ENCODE data around the gene ARHGAP27.

The ARHGAP27 gene

GRCh38 chr17:45430738-45431530 lies 1.7 kb downstream of the ARHGAP27 start:
- no peak for DNase-seq (ENCODE audit: low read depth)

GRCh38 chr17:45430006-45430737 lies 2.5 kb downstream of the ARHGAP27 start:
- DNase-seq (ENCODE audit: low read depth): no peak

- no peak for DNase-seq (ENCODE audit: low read depth)
Observed at GRCh38 chr17:45429339-45430005, 3.2 kb downstream of the ARHGAP27 start.

- DNase-seq (ENCODE audit: low read depth): no peak
Observed at GRCh38 chr17:45428931-45429338, 3.7 kb downstream of the ARHGAP27 start.

GRCh38 chr17:45428050-45428617 lies 4.5 kb downstream of the ARHGAP27 start:
- peak; percentile 73 for DNase-seq (ENCODE audit: low read depth)

- DNase-seq (ENCODE audit: low read depth): no peak
Observed at GRCh38 chr17:45427181-45427835, 5.4 kb downstream of the ARHGAP27 start.

GRCh38 chr17:45426561-45426960 lies 6.1 kb downstream of the ARHGAP27 start:
- no peak for DNase-seq (ENCODE audit: low read depth)

- no peak for DNase-seq (ENCODE audit: low read depth)
Observed at GRCh38 chr17:45425984-45426413, 6.7 kb downstream of the ARHGAP27 start.

- DNase-seq (ENCODE audit: low read depth): no peak
Observed at GRCh38 chr17:45425125-45425983, 7.3 kb downstream of the ARHGAP27 start.

GRCh38 chr17:45424769-45425124 lies 7.9 kb downstream of the ARHGAP27 start:
- DNase-seq (ENCODE audit: low read depth): no peak

- DNase-seq (ENCODE audit: low read depth): no peak
Observed at GRCh38 chr17:45423975-45424335, 8.7 kb downstream of the ARHGAP27 start.

- DNase-seq (ENCODE audit: low read depth): no peak
Observed at GRCh38 chr17:45423304-45423974, 9.2 kb downstream of the ARHGAP27 start.

- DNase-seq (ENCODE audit: low read depth): no peak
Observed at GRCh38 chr17:45414990-45415881, 17.4 kb downstream of the ARHGAP27 start.

- no peak for DNase-seq (ENCODE audit: low read depth)
Observed at GRCh38 chr17:45413498-45413923, 19.2 kb downstream of the ARHGAP27 start.

- DNase-seq (ENCODE audit: low read depth): no peak
Observed at GRCh38 chr17:45411348-45412105, 21.1 kb downstream of the ARHGAP27 start.

- DNase-seq (ENCODE audit: low read depth): peak; percentile 40
Observed at GRCh38 chr17:45410144-45411091, 22.3 kb downstream of the ARHGAP27 start.

GRCh38 chr17:45409659-45410076 lies 23.0 kb downstream of the ARHGAP27 start:
- no peak for DNase-seq (ENCODE audit: low read depth)

All from activated T-helper 9 cell treated with anti-CD3 and anti-CD28 coated beads, Interleukin-2, amount 50 U/mL, for 16 hours (primary cell).